HuH-7 (cell line): ENCODE data around the gene LAMC2.

Experiments
- DNase-seq: peaks from one replicate; pipeline ENCODE4 v3.0.0; 2011; ENCODE audit warnings: low spot score

Gene LAMC2

DNA sequence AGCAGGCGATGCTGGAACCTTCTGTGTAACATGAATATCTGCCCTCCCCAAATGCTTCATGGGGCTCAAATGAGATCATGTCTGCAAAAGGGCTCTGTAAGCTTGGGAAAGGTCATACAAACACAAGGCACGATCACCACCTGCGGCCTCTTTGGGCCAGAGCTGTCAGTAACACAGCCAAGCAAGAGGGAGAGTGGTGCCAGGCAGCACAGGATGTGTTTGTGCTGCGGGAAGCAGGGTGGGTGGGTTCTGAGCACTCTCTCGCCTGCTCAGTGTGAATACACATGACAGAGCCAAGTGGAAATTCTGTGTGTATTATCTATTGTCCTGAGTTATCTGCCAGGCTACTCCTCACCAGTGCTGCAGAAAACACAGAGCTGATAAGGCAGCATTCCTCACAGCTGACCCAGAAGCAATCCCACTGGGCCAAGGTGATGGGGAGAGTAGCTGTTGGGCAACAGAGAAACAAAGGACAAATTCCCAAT is 101.2 kb downstream of the LAMC2 start:
- DNase-seq, result no peak

DNA sequence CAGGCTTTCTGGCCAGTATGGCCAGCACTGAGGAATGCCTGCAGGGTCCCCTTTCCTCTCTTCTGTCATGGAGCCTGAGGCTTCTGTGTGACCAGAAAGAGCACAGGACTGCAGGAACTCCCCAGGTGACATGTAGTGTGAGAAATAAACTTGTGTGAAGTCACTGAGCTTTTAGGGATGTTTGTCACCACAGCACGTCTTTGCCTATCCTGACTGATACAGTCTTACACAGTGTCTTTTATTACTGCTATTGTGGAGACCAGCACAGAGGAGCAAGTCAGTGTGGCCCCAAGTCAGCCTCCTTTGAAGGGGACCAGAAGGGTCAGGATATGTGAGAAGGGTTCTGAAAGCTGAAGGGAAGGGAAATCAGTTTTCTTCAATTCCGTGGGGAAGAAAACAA is 102.5 kb downstream of the LAMC2 start:
- DNase-seq, result no peak

DNA sequence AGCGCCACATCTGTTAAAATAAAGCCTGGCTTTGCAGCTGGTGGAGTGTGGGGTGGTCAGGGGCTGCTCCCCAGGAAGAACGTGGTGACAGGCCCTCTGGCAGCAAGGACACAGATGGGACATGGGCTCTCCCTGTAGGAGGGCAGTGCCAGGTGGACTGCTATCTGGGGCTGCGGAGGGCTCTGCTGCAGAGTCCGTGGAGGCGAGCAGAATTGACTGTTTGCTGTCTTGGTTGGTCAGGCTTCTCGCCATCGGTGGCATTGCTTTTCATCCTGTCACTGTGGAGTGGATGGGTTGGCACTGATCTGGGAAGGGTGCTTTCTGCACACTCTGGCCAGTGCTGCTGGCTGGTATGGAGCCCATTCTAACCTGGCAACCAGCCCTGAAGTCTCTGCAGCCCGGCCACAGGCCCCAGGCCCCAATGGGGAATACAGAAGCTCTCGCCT is 103.0 kb downstream of the LAMC2 start:
- DNase-seq, result no peak

DNA sequence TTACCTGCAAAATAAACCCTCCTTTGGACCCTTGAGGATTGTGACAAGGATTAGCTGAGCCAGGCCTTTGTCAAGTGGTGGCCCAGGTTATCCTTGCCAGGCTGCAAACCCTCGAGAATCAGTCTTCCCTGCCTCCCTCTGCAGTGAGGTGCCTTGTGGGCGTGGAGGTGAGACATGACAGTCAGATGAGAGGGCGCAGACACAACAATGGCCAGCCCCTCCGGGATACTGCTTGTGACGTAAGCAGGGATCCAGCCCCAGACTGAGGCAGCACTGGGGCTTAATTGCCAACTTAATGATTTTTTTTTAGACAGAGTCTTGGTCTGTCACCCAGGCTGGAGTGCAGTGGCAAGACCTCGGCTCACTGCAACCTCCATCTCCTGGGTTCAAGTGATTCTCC is 104.6 kb downstream of the LAMC2 start:
- DNase-seq, result no peak

DNA sequence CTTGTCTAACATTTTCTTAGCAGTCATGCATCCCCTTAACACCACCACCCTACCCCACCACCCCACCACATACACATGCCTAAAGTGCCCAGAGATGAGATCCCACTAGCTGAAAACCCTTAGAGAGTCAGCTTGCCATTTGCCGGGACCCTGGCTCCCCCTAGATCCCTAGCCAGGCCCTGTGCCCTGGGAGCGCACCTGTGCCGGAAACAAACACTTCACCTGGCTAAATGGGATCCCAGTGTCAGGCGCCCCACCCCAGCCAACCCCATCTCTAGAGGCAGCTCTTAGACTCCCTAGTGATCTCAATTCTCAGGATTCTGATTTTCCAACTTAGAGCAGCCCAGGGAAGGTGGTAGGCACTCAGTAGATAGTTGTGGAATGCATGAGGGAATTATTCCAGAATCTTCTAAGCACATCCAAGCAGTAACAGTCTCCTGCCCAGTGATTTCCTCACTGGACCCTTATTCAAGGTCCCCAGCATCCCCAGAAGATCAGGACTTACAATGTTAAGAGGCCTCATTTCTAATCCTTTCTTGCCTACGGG is 105.2 kb downstream of the LAMC2 start:
- DNase-seq, result no peak

DNA sequence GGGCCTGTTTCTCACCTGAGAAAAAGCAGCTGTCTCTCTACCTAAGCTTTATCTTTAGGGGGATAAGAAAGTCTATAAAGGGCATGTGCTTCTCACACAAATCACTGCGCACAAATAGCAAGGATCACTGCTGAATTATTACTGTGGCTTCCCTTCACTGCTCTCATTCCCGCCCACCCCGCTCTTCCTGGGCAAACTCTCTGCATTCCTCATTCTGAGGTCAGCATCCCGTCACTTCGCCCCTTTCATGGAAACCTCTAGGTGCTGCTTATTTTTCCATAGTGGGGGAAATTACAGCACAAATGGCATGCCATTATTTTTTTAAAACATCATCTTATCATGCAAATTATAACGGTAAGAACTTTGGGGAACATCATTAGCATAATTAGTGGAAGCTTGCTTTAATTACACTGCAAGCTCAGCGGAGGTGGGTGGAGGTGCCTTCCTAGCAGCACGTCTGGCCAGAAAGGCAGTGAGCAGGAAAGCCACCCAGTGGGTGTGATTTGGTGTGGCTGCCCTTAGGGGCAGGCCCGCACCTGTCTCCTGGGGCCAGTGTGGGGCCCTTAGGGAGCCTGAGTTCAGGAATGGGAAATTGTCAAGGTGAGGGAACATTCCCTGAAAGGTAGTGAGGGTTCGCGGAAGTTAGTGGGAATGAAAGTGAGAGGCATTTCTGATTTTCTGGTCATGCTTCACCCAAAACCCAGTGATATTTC is 105.9 kb downstream of the LAMC2 start:
- no peak for DNase-seq

DNA sequence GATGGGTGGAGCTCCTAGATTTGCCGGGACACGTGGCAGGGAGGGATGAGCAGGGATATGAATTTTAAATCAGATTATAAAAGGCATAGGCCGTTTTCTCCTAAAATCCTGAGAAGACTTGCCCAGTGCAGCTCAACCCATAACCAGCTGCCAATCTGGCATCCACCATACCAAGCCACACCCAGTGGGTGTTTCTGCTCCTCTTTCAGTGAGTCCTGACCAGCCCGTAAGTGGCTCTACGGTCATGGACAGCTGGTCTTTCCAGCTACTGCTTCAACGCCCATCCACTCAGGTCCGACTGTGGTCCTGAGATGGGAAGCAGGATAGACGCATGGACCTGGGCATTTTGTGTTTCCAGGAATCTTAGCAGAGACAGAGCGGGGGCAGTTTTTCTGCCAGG is 107.2 kb downstream of the LAMC2 start:
- no peak for DNase-seq

DNA sequence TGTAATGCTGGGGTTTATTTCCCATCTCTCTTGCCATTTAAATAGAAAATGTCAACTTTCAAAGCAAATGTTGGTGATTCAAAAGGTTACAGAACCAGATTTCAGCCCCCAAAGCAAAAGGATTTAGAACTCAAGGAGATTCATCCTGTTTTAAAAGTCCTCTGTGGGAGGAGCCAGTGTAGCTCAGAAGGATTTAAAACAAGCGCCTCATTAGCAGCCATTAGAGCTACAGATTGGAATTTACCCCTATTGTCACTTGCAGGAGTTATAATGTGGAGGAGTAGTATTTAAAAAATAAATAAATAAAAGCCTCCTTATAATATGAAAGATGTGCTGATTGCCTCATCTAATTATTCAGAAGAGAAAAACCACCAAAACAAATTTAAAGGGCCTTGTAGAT is 107.8 kb downstream of the LAMC2 start:
- DNase-seq, result no peak
